NCI-H526 (cell line): ENCODE data around the gene PAX7.
"Not testable (repeated sequence)": the region's sequence is repeated elsewhere in the genome, so short reads cannot be mapped to it uniquely, and the experiment has no call there.

Experiments
- DNase-seq, 2 experiments: peaks; one replicate each; lab custom pipeline; 2025; lab: John Stamatoyannopoulos, UW

PAX7 gene

GRCh38 chr1:18658831-18659230, 28.2 kb downstream of the PAX7 start:
- DNase-seq: no peak

GRCh38 chr1:18661404-18662285, 31.0 kb downstream of the PAX7 start:
- no peak for DNase-seq

GRCh38 chr1:18662286-18662639, 31.6 kb downstream of the PAX7 start:
- no peak for DNase-seq

GRCh38 chr1:18666317-18666920, 35.8 kb downstream of the PAX7 start:
- DNase-seq: no peak

- DNase-seq: no peak
These were observed 36.7 kb downstream of the PAX7 start for GRCh38 chr1:18667333-18667732.

- DNase-seq: no peak
These were observed 37.4 kb downstream of the PAX7 start for GRCh38 chr1:18668046-18668445.

GRCh38 chr1:18668750-18669404, 38.2 kb downstream of the PAX7 start:
- DNase-seq: no peak

- peak in 1 of 2 experiments; percentile 59 for DNase-seq
These were observed 39.6 kb downstream of the PAX7 start for GRCh38 chr1:18670121-18670867.

- no peak for DNase-seq
These were observed 40.2 kb downstream of the PAX7 start for GRCh38 chr1:18670868-18671225.

- no peak for DNase-seq
These were observed 43.3 kb downstream of the PAX7 start for GRCh38 chr1:18673976-18674375.

- no peak for DNase-seq
These were observed 45.7 kb downstream of the PAX7 start for GRCh38 chr1:18676332-18676781.

- DNase-seq: peak in 1 of 2 experiments; percentile 39
These were observed 50.8 kb downstream of the PAX7 start for GRCh38 chr1:18681423-18681835.

GRCh38 chr1:18682375-18682774, 51.7 kb downstream of the PAX7 start:
- no peak for DNase-seq

GRCh38 chr1:18684303-18684702, 53.7 kb downstream of the PAX7 start:
- peak in 1 of 2 experiments; percentile 43 for DNase-seq

GRCh38 chr1:18686540-18686939, 55.9 kb downstream of the PAX7 start:
- no peak for DNase-seq

GRCh38 chr1:18687273-18687672, 56.6 kb downstream of the PAX7 start:
- DNase-seq: no peak

GRCh38 chr1:18691648-18692047, 61.0 kb downstream of the PAX7 start:
- no peak for DNase-seq

GRCh38 chr1:18693256-18694098, 62.8 kb downstream of the PAX7 start:
- DNase-seq: peak in 1 of 2 experiments; percentile 37

- not testable (repeated sequence) for DNase-seq
These were observed 63.6 kb downstream of the PAX7 start for GRCh38 chr1:18694289-18694688.

GRCh38 chr1:18697541-18697940, 66.9 kb downstream of the PAX7 start:
- DNase-seq: no peak

GRCh38 chr1:18700530-18700929, 69.9 kb downstream of the PAX7 start:
- no peak for DNase-seq
